Stimulated activated naive CD8-positive, alpha-beta T cell treated with anti-CD3 and anti-CD28 coated beads, Interleukin-15, amount 100 ng/mL, for 72 hours (primary cell): ENCODE results near the gene RSBN1L.
"Not testable (repeated sequence)": the region's sequence is repeated elsewhere in the genome, so short reads cannot be mapped to it uniquely, and the experiment has no call there.

Experiments used
- ATAC-seq: fragments of 150-1000 bp; cut with Tn5 transposase; 2 replicates; pipeline ENCODE4 v1.10.0; 2021; ENCODE audit warnings: mild to moderate bottlenecking, moderate library complexity
- DNase-seq, 2 donors: peaks; one replicate each; pipeline ENCODE4 v3.0.0; 2021 to 2022
- H3K27ac Mint-ChIP-seq, 2 donors: one replicate each; pipeline ENCODE4 v1.8.0; 2022; ENCODE audit warnings: mild to moderate bottlenecking in 2 of 2, mixed read lengths in 2 of 2, moderate library complexity in 2 of 2
- H3K27me3 Mint-ChIP-seq: one replicate; pipeline ENCODE4 v1.8.0; 2022; ENCODE audit warnings: mixed read lengths
- H3K4me1 Mint-ChIP-seq: one replicate; pipeline ENCODE4 v1.8.0; 2022; ENCODE audit warnings: mild to moderate bottlenecking, mixed read lengths
- H3K4me3 Mint-ChIP-seq, 2 donors: one replicate each; pipeline ENCODE4 v1.8.0; 2022; ENCODE audit warnings: mild to moderate bottlenecking in 2 of 2, mixed read lengths in 2 of 2, moderate library complexity in 1 of 2
- H3K9me3 Mint-ChIP-seq, 2 donors: one replicate each; pipeline ENCODE4 v1.8.0; 2022; ENCODE audit warnings: mixed read lengths in 2 of 2

Gene RSBN1L

DNA sequence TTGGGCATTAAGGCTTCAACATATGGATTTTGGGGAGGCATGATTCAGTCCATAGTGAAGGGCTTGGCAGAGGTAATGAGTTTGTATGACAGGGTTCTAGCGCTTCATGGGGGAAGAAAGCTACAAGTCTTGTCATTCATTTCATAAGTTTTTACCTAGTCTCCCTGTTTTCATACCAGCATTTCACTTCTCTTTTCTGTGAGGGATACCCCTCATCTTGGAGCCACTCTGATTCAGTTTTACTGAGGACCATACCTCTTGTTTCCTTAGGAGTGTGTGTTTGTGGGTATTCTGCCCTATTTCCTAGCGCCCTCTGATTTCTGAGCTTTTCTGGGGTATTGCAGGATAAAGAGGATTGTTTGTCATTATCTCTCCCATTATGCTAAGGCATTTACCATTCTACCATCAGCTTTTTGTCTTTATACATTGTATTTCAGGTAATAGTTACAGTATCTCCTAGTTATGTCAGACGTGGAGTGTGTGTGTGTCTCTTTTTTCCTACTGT lies 6.8 kb downstream of the RSBN1L start:
- peaks cover 63% of the 10 kb centered on the region for H3K4me1 Mint-ChIP-seq
- ATAC-seq, result no peak
- H3K27ac Mint-ChIP-seq, result no peak overlapping the region
- H3K4me3 Mint-ChIP-seq, result no peak overlapping the region
- no peak for DNase-seq
- H3K27me3 Mint-ChIP-seq, result no peaks in the 10 kb centered on the region
- H3K9me3 Mint-ChIP-seq, result no peaks in the 10 kb centered on the region

- DNase-seq, ATAC-seq, H3K27me3 Mint-ChIP-seq, H3K27ac Mint-ChIP-seq, H3K4me3 Mint-ChIP-seq, H3K9me3 Mint-ChIP-seq: not testable (repeated sequence)
- H3K4me1 Mint-ChIP-seq, result peaks cover 63% of the 10 kb centered on the region
Measured at GRCh38 chr7:77703669-77704068, 7.4 kb downstream of the RSBN1L start.

DNA sequence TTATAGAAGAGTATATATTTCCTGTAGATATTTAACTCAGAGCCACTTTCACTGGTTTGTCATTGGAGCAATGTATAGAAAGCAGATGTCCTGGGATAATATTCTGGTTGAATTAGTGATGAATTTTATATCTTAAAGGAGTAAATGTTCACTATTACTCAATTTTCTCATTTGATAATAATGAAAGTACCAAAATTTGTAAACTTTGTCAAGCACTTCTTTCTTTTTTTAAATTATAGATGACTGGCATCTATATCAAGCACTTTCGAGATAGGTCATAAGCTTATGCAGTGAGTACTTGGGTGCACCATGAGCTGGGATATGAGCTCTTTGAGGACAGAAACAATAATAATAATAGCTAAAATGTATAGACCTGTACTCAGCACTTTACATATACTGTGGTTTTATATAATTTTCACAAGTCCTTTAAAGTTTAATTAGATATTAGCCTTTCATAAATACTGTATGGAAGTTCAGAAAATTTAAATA lies 11.3 kb downstream of the RSBN1L start:
- H3K27ac Mint-ChIP-seq, result no peak overlapping the region
- DNase-seq (no peak), ATAC-seq (no peak)
- H3K4me3 Mint-ChIP-seq, result no peak overlapping the region
- H3K27me3 Mint-ChIP-seq, result no peaks in the 10 kb centered on the region
- H3K9me3 Mint-ChIP-seq, result no peaks in the 10 kb centered on the region
- H3K4me1 Mint-ChIP-seq, result peaks cover 39% of the 10 kb centered on the region

- peaks cover 40% of the 10 kb centered on the region for H3K4me1 Mint-ChIP-seq
- H3K27ac Mint-ChIP-seq, result no peak overlapping the region
- no peaks in the 10 kb centered on the region for H3K27me3 Mint-ChIP-seq
- DNase-seq, result no peak
- no peak for ATAC-seq
- no peaks in the 10 kb centered on the region for H3K9me3 Mint-ChIP-seq
- no peak overlapping the region for H3K4me3 Mint-ChIP-seq
Measured at GRCh38 chr7:77710067-77710466, 13.8 kb downstream of the RSBN1L start.

DNA sequence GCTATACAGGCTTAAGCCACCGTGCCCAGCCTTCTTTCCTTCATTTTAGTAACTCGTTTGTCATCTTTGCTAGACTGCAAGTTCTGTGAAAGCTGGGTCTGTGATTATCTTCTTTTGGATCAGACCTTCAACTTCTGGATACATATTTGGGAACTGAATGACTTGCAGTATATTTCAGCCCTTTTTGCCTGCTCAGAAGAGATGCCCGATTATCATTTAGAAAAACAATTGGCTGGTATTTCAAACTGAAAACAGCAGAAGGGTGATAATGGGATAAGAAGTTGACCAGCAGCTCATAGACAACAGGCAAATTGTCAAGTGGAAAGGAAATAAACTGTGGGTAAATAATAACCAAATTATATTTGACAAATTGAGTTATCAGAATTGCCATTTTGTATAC lies 14.6 kb downstream of the RSBN1L start:
- H3K4me3 Mint-ChIP-seq, result no peak overlapping the region
- ATAC-seq, result no peak
- peaks cover 45% of the 10 kb centered on the region for H3K4me1 Mint-ChIP-seq
- H3K27ac Mint-ChIP-seq, result no peak overlapping the region
- H3K9me3 Mint-ChIP-seq, result no peaks in the 10 kb centered on the region
- H3K27me3 Mint-ChIP-seq, result no peaks in the 10 kb centered on the region
- no peak for DNase-seq

GRCh38 chr7:77714195-77714594 lies 17.9 kb downstream of the RSBN1L start:
- H3K4me3 Mint-ChIP-seq, result no peak overlapping the region

DNA sequence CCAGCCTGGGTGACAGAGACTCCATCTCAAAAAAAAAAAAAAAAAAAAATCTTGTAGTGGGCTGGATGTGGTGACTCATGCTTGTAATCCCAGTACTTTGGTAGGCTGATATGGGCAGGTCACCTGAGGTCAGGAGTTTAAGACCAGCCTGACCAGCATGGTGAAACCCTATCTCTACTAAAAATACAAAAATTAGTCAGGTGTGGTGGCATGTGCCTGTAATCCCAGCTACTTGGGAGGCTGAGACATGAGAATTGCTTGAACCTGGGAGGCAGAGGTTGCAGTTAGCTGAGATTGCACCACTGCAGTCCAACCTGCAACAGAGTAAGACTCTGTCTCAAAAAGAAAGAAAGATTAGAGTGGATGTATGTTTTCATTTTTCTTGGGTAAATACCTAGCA lies 18.7 kb downstream of the RSBN1L start:
- not testable (repeated sequence) for DNase-seq, H3K9me3 Mint-ChIP-seq, H3K27ac Mint-ChIP-seq, H3K4me3 Mint-ChIP-seq, H3K27me3 Mint-ChIP-seq
- H3K4me1 Mint-ChIP-seq, result peaks cover 35% of the 10 kb centered on the region
- ATAC-seq, result peak; percentile 31

More at GRCh38 chr7:77714195-77714594, 17.9 kb downstream of the RSBN1L start:
- ATAC-seq, result no peak
- Mint-ChIP-seq H3K4me1 (peaks cover 37% of the 10 kb centered on the region), H3K27me3 (no peaks in the 10 kb centered on the region), H3K27ac (no peak overlapping the region), H3K9me3 (no peaks in the 10 kb centered on the region)
- no peak for DNase-seq

DNA sequence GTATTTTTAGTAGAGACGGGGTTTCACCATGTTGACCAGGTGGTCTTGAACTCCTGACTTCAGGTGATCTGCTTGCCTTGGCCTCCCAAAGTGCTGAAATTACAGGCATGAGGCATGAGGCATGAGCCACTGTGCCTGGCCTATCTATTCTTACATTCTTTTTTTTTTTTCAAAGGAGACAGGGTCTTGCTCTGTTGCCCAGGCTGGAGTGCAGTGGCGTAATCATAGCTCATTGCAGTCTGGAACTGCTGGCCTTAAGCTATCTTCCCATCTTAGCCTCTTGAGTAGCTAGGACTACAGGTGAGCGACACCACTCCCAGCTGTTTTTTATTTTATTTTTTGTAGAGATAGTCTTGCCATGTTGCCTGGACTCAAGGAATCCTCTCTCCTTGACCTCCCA lies 20.5 kb downstream of the RSBN1L start:
- H3K27me3 Mint-ChIP-seq, result no peaks in the 10 kb centered on the region
- no peak for ATAC-seq
- no peaks in the 10 kb centered on the region for H3K9me3 Mint-ChIP-seq
- H3K4me3 Mint-ChIP-seq, result no peak overlapping the region
- H3K27ac Mint-ChIP-seq, result no peak overlapping the region
- no peak for DNase-seq
- peaks cover 28% of the 10 kb centered on the region for H3K4me1 Mint-ChIP-seq

GRCh38 chr7:77717566-77717965 lies 21.3 kb downstream of the RSBN1L start:
- DNase-seq, H3K27me3 Mint-ChIP-seq, H3K4me3 Mint-ChIP-seq, H3K9me3 Mint-ChIP-seq, ATAC-seq: not testable (repeated sequence)
- Mint-ChIP-seq H3K4me1 (peaks cover 28% of the 10 kb centered on the region), H3K27ac (peak overlapping the region; percentile 7 to 54)

GRCh38 chr7:77727527-77727926 lies 31.3 kb downstream of the RSBN1L start:
- Mint-ChIP-seq H3K4me1 (peaks cover 39% of the 10 kb centered on the region), H3K27ac (peak overlapping the region in 1 of 2 donors; percentile 58), H3K27me3 (no peaks in the 10 kb centered on the region), H3K9me3 (no peaks in the 10 kb centered on the region), H3K4me3 (no peak overlapping the region)
- no peak for DNase-seq
- no peak for ATAC-seq

- DNase-seq (no peak), ATAC-seq (no peak)
- H3K4me3 Mint-ChIP-seq, result no peak overlapping the region
- H3K27me3 Mint-ChIP-seq, result no peaks in the 10 kb centered on the region
- H3K9me3 Mint-ChIP-seq, result no peaks in the 10 kb centered on the region
- H3K4me1 Mint-ChIP-seq, result peaks cover 44% of the 10 kb centered on the region
- peak overlapping the region; percentile 50 to 58 for H3K27ac Mint-ChIP-seq
Measured at GRCh38 chr7:77727936-77728701, 31.9 kb downstream of the RSBN1L start.

DNA sequence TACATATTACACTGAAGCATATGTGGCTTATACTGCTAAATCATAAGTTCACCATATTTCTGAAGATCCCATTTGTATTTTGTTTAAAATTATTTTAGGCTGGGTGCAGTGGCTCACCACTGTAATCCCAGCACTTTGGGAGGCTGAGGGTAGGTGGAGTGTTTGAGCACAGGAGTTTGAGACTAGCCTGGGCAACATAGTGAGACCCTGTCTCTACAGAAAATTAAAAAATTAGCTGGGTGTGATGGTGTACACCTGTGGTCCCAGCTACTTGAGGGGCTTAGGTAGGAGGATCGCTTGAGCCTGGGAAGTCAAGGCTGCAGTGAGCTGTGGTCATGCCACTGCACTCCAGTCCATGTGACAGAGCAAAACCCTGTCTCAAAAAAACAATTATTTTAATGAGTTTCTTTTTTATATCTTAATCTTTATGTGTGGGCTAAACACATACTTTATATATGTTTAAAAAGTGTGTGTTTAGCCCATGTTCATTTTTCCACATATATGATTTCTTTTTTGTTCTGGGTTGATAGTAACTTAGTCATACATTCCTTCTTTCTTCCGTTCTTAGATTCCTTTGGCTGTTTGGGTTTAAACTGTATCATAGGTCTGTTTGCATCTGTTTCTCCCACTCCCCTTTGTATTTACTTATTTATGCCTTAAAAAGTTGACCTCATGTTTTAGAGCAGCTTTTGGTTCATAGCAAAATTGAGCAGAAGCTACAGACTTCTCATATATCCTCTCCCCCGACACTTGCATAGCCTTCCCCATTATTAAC lies 33.5 kb downstream of the RSBN1L start:
- H3K27me3 Mint-ChIP-seq, result no peaks in the 10 kb centered on the region
- peaks cover 46% of the 10 kb centered on the region for H3K4me1 Mint-ChIP-seq
- H3K9me3 Mint-ChIP-seq, result no peaks in the 10 kb centered on the region
- no peak overlapping the region for H3K27ac Mint-ChIP-seq
- ATAC-seq, result no peak
- DNase-seq, result no peak
- no peak overlapping the region for H3K4me3 Mint-ChIP-seq

GRCh38 chr7:77731716-77732115 lies 35.5 kb downstream of the RSBN1L start:
- no peak for DNase-seq
- Mint-ChIP-seq H3K4me3 (no peak overlapping the region), H3K9me3 (no peaks in the 10 kb centered on the region), H3K4me1 (peaks cover 46% of the 10 kb centered on the region), H3K27me3 (no peaks in the 10 kb centered on the region), H3K27ac (no peak overlapping the region)
- no peak for ATAC-seq

DNA sequence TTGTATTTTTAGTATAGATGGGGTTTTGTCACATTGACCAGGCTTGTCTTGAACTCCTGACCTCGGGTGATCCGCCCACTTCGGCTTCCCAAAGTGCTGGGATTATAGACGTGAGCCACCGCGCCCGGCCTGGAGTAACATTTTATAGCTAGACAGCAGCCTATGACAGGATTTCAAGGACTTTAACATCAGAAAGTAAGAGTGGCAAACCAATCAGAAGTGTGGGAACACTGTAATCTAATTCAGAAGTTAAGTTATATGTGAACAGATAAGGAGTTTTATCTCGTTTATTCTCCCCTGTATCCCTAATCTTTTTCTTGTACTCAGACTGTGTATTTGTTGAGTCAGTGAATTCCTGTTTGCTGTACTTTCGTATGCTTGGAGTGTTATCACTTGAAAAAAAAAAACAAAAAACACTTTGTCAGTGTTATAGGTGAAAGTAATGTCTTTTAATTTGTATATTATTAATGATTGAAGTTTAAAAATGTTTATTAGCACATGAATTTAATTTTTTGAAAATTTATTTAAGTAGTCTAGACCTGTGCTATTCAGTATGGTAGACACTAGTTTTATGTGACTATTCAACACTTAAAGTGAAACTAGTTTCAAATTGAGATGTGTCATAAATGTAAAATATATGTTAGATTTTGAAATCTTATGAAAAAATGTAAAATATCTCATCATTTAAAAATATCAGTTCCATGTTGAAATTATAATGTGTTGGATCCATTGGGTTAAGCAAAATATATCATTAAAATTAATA lies 38.6 kb downstream of the RSBN1L start:
- H3K4me1 Mint-ChIP-seq, result peaks cover 22% of the 10 kb centered on the region
- no peaks in the 10 kb centered on the region for H3K9me3 Mint-ChIP-seq
- no peak overlapping the region for H3K27ac Mint-ChIP-seq
- no peaks in the 10 kb centered on the region for H3K27me3 Mint-ChIP-seq
- DNase-seq (no peak), ATAC-seq (no peak)
- no peak overlapping the region for H3K4me3 Mint-ChIP-seq

- H3K27me3 Mint-ChIP-seq, result no peaks in the 10 kb centered on the region
- no peaks in the 10 kb centered on the region for H3K9me3 Mint-ChIP-seq
- ATAC-seq (no peak), DNase-seq (no peak)
- no peak overlapping the region for H3K27ac Mint-ChIP-seq
- H3K4me3 Mint-ChIP-seq, result no peak overlapping the region
- H3K4me1 Mint-ChIP-seq, result peaks cover 15% of the 10 kb centered on the region
Measured at GRCh38 chr7:77735457-77735856, 39.2 kb downstream of the RSBN1L start.
